WTC11 (cell line): Measurements from ENCODE around the gene QRFPR.

Source experiments
- CREB1 ChIP-seq: sonication (generic); formaldehyde crosslinking; IDR thresholded peaks from 2 replicates; pipeline ENCODE4 v1.8.0; 2023; ENCODE audit warnings: mild to moderate bottlenecking, missing genetic modification reagents
- CTCF ChIP-seq: fragments of 200-600 bp; IDR thresholded peaks from 2 replicates; pipeline ENCODE4 v1.8.0; 2022; ENCODE audit warnings: antibody characterized with exemption
- ELF4 ChIP-seq: sonication (generic); formaldehyde crosslinking; IDR thresholded peaks from 2 replicates; pipeline ENCODE4 v1.8.1; 2022; ENCODE audit warnings: low read depth, mild to moderate bottlenecking, moderate library complexity, missing genetic modification reagents
- ESRRA ChIP-seq: sonication (generic); formaldehyde crosslinking; IDR thresholded peaks from 2 replicates; pipeline ENCODE4 v1.8.1; 2022; ENCODE audit warnings: mild to moderate bottlenecking, missing genetic modification reagents, borderline replicate concordance
- NFYB ChIP-seq: sonication (generic); formaldehyde crosslinking; conservative IDR thresholded peaks from 2 replicates; pipeline ENCODE4 v1.8.0; 2022; ENCODE audit warnings: low read depth, missing genetic modification reagents
- TF ChIP-seq, protein P1 (sequence below): sonication (generic); formaldehyde crosslinking; IDR thresholded peaks from 2 replicates; pipeline ENCODE4 v1.8.0; 2022; ENCODE audit warnings: missing genetic modification reagents

- no peak for TF ChIP-seq CTCF
- TF ChIP-seq, protein P1, sequence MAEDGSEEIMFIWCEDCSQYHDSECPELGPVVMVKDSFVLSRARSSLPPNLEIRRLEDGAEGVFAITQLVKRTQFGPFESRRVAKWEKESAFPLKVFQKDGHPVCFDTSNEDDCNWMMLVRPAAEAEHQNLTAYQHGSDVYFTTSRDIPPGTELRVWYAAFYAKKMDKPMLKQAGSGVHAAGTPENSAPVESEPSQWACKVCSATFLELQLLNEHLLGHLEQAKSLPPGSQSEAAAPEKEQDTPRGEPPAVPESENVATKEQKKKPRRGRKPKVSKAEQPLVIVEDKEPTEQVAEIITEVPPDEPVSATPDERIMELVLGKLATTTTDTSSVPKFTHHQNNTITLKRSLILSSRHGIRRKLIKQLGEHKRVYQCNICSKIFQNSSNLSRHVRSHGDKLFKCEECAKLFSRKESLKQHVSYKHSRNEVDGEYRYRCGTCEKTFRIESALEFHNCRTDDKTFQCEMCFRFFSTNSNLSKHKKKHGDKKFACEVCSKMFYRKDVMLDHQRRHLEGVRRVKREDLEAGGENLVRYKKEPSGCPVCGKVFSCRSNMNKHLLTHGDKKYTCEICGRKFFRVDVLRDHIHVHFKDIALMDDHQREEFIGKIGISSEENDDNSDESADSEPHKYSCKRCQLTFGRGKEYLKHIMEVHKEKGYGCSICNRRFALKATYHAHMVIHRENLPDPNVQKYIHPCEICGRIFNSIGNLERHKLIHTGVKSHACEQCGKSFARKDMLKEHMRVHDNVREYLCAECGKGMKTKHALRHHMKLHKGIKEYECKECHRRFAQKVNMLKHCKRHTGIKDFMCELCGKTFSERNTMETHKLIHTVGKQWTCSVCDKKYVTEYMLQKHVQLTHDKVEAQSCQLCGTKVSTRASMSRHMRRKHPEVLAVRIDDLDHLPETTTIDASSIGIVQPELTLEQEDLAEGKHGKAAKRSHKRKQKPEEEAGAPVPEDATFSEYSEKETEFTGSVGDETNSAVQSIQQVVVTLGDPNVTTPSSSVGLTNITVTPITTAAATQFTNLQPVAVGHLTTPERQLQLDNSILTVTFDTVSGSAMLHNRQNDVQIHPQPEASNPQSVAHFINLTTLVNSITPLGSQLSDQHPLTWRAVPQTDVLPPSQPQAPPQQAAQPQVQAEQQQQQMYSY (CRISPR knock-in tag): no peak
- TF ChIP-seq ESRRA (CRISPR knock-in tag): no peak
- no peak for TF ChIP-seq ELF4 (CRISPR knock-in tag)
- no peak for TF ChIP-seq NFYB (CRISPR knock-in tag)
- TF ChIP-seq CREB1 (CRISPR knock-in tag): no peak
These were observed 20.3 kb downstream of the QRFPR start for GRCh38 chr4:121360495-121360894.
